A549 (cell line): ENCODE measurements around the gene MAPK9. TPM values are rescaled to one million over a fixed set of nuclear protein-coding genes. Genes with fewer than 3 reads are reported as not detected.
A peak's percentile ranks its signal among the peaks of the same experiment; 100 is the strongest.

Experiments used
- ATAC-seq, 2 experiments: fragments of 200-7000 bp in 1 of 2; fragments of >200 bp in 1 of 2; cut with Nextera tagmentation in 1 of 2; cut with Tn5 transposase in 1 of 2; 3 replicates each; pipeline versions ENCODE4 v1.8.0 to v1.9.1; 2018 to 2020; ENCODE audit warnings: mild to moderate bottlenecking in 1 of 2, moderate library complexity in 1 of 2
- CTCF ChIA-PET: fragments of 300-600 bp; sonication (Branson Sonifier 250); formaldehyde crosslinking; extraction: SDS; loops from one replicate; lab custom pipeline; 2021; ENCODE audit warnings: antibody characterized with exemption, inconsistent platforms; lab: Yijun Ruan, JAX
- POLR2A ChIA-PET: fragments of 350-600 bp; formaldehyde crosslinking; extraction: SDS; loops from one replicate; lab custom pipeline; 2021; ENCODE audit warnings: antibody characterized with exemption, inconsistent platforms; lab: Yijun Ruan, JAX
- DNase-seq, 2 experiments: peaks; one replicate each; pipeline versions ENCODE4 v3.0.0 to v3.0.0-alpha.2; 2011 to 2016; ENCODE audit warnings: low read depth in 1 of 2, low spot score in 1 of 2
- FAIRE-seq: peaks from 2 replicates; lab custom pipeline; 2011; peaks lifted over from hg19 to GRCh38; lab: Jason Lieb, UNC
- H3K27ac ChIP-seq, 2 experiments: fragments of >200 bp; sonication (Bioruptor Twin); formaldehyde crosslinking; 3 replicates each; pipeline ENCODE4 v1.5.1; 2016 to 2017
- H3K4me1 ChIP-seq: fragments of >200 bp; sonication (Bioruptor Twin); formaldehyde crosslinking; 3 replicates; pipeline ENCODE4 v1.6.1; 2016
- H3K4me2 ChIP-seq: fragments of >200 bp; sonication (Bioruptor Twin); formaldehyde crosslinking; 3 replicates; pipeline ENCODE4 v1.6.1; 2016
- H3K4me3 ChIP-seq: fragments of >200 bp; sonication (Bioruptor Twin); formaldehyde crosslinking; 3 replicates; pipeline ENCODE4 v1.5.1; 2016
- H3K9me3 ChIP-seq: fragments of >200 bp; sonication (Bioruptor Twin); formaldehyde crosslinking; 3 replicates; pipeline ENCODE4 v1.6.1; 2016
- CBX2 ChIP-seq: fragments of 200-600 bp; sonication (generic); IDR thresholded peaks from 2 replicates; pipeline ENCODE4 v1.6.1; 2016; ENCODE audit warnings: low read depth, mild to moderate bottlenecking, borderline replicate concordance
- CEBPB ChIP-seq, 2 experiments: fragments of >200 bp in 1 of 2; sonication (Bioruptor Twin) in 1 of 2; formaldehyde crosslinking in 1 of 2; IDR thresholded peaks; 2 replicates each; pipeline ENCODE4 v1.6.1; 2012 to 2016
- EHF ChIP-seq: fragments of 250-450 bp; sonication (Bioruptor Pico); IDR thresholded peaks from 2 replicates; pipeline ENCODE4 v1.5.0; 2020; ENCODE audit warnings: mild to moderate bottlenecking
- FOSB ChIP-seq: fragments of 250-450 bp; sonication (Bioruptor Pico); IDR thresholded peaks from 2 replicates; pipeline ENCODE4 v1.5.0; 2020; ENCODE audit warnings: mild to moderate bottlenecking, moderate library complexity
- FOXS1 ChIP-seq: fragments of 250-450 bp; sonication (Bioruptor Pico); IDR thresholded peaks from 2 replicates; pipeline ENCODE4 v1.5.0; 2020; ENCODE audit warnings: mild to moderate bottlenecking, moderate library complexity
- HOXA7 ChIP-seq: fragments of 250-450 bp; sonication (Bioruptor Pico); IDR thresholded peaks from 2 replicates; pipeline ENCODE4 v1.5.0; 2020; ENCODE audit warnings: mild to moderate bottlenecking, moderate library complexity
- HOXB5 ChIP-seq: fragments of 250-450 bp; sonication (Bioruptor Pico); IDR thresholded peaks from 2 replicates; pipeline ENCODE4 v1.5.0; 2020; ENCODE audit warnings: mild to moderate bottlenecking, moderate library complexity
- KDM5A ChIP-seq: fragments of 200-600 bp; sonication (generic); IDR thresholded peaks from 2 replicates; pipeline ENCODE4 v1.6.1; 2016; ENCODE audit warnings: antibody characterized with exemption, mild to moderate bottlenecking
- MAFK ChIP-seq: fragments of 450-650 bp; IDR thresholded peaks from 2 replicates; pipeline ENCODE4 v1.6.1; 2014; ENCODE audit not compliant: partially characterized antibody
- NFE2L2 ChIP-seq: fragments of 150-350 bp; conservative IDR thresholded peaks from 2 replicates; pipeline ENCODE4 v1.6.1; 2014; ENCODE audit warnings: low read length
- PHF8 ChIP-seq: fragments of 200-600 bp; sonication (generic); IDR thresholded peaks from 2 replicates; pipeline ENCODE4 v1.6.1; 2016; ENCODE audit warnings: low read depth, mild to moderate bottlenecking, antibody characterized with exemption, moderate library complexity, borderline replicate concordance
- POLR2AphosphoS2 ChIP-seq: conservative IDR thresholded peaks from 2 replicates; pipeline ENCODE4 v1.6.1; 2012; ENCODE audit warnings: low read length, improper control_type of control experiment, inconsistent platforms
- RARB ChIP-seq: fragments of 250-450 bp; sonication (Bioruptor Pico); IDR thresholded peaks from 2 replicates; pipeline ENCODE4 v1.8.0; 2021; ENCODE audit warnings: mild to moderate bottlenecking, moderate library complexity
- TFCP2L1 ChIP-seq: fragments of 250-450 bp; sonication (Bioruptor Pico); IDR thresholded peaks from 2 replicates; pipeline ENCODE4 v1.5.0; 2021; ENCODE audit warnings: mild to moderate bottlenecking
- ZSCAN20 ChIP-seq: fragments of 250-450 bp; sonication (Bioruptor Pico); IDR thresholded peaks from 2 replicates; pipeline ENCODE4 v1.8.0; 2022; ENCODE audit warnings: mild to moderate bottlenecking, moderate library complexity
- WGBS: methylation state at CpG from one replicate; pipeline ENCODE4 v1.1.6; 2017; ENCODE audit errors: missing lambda C conversion rate; 5-methylcytosine and 5-hydroxymethylcytosine counted together
- polyA plus RNA-seq, 4 experiments: library from polyadenylated mRNA; depleted of rRNA in 3 of 4; stranded (reverse); fragments of >200 nt; fragmentation: RNase III in 1 of 4; extraction: RNeasy Plus Mini Kit Qiagen cat#74134 plus additional on column Dnase treatment in 1 of 4; gene quantifications; 2 replicates in 3 of 4; 3 replicates in 1 of 4; pipeline ENCODE4 v1.2.3, GENCODE V29; 2011 to 2017
- TF ChIP-seq, protein P1 (sequence below): fragments of >200 bp; sonication (Bioruptor Twin); formaldehyde crosslinking; IDR thresholded peaks from 2 replicates; pipeline ENCODE4 v1.6.1; 2016
- TF ChIP-seq, protein P2 (sequence below): fragments of >200 bp; sonication (Bioruptor Twin); formaldehyde crosslinking; IDR thresholded peaks from 3 replicates; pipeline ENCODE4 v1.5.1; 2016

MAPK9 gene
- polyA plus RNA-seq, 2 of the 4 experiments (the other 2 are of a cell fraction), result 36.6 to 66.9 TPM

DNA sequence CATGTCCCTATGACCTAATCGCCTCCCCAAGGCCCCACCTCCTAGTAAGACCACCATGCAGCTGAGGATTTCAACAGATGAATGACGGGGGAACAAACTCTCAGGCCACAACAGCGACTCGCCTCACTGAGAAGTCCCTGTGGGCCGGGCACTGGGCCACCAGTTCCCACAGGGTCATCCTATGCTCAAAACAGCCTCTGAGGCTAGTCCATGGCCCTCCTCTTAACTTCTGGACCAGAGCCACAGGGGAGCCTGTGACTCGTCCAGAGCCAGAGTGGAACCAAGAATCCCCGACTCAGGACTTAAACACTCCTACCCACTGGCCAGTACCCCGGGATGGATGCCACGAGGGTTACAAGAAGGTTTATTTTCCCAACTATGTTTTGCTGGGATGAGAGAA, 49.0 kb upstream of the MAPK9 start:
- ChIA-PET POLR2A (no interaction called here), CTCF (interaction anchor here (1.0 to 5.4 kb wide), 4 partner anchors 9 to 24 kb away, joined by 3 to 45 read pairs (median 4); no protein-coding TSS in a partner anchor)
- ATAC-seq (no peak; a peak in 1 of 6 replicates), FAIRE-seq (no peak), DNase-seq (no peak)
- TF ChIP-seq FOXS1 (no peak), HOXA7 (no peak), RARB (CRISPR knock-in tag) (no peak), MAFK (peak; percentile 31), POLR2AphosphoS2 (no peak), EHF (CRISPR knock-in tag) (no peak)
- H3K9me3 ChIP-seq, result no peaks in the 10 kb centered on the region
- no peak overlapping the region for H3K4me2 ChIP-seq
- peaks cover 35% of the 10 kb centered on the region for H3K4me1 ChIP-seq
- peak overlapping the region in 1 of 2 experiments; percentile 57; a peak in 3 of 6 replicates for H3K27ac ChIP-seq
- 80% methylated on average over 9 of the region's 9 CpGs for WGBS
- H3K4me3 ChIP-seq, result no peak overlapping the region

DNA sequence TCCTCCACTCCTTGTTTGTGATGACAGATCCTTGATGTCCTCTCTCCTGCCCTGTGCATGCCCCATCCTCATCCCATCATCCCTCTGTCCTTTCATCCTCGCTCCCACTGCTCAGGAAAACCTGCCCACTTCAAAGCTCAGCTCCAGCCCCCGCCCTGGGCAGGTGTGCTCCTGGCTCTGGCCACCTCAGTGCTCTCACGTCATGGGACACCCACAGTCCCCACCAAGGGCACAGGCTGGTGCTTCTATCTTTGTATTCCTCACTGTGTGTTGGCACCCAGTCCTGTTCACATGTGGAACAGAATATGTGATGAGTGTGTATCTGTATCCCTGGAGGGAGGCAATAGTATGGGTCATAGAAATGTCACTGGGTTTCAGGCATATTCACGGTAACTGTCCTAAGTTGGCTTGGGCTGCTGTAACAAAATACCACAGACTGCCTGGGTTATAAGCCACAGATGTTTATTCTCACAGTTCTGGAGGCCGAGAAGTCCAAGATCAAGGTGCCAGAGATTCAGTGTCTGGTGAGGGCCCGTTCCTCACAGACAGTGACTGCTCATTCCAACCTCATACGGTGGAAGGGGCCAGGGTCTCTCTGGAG, 47.8 kb upstream of the MAPK9 start:
- ChIA-PET POLR2A (no interaction called here), CTCF (interaction anchor here (1.1 to 5.4 kb wide), 4 partner anchors 11 to 46 kb away, joined by 3 to 45 read pairs (median 7); no protein-coding TSS in a partner anchor)
- ATAC-seq, result no peak
- no peak overlapping the region for H3K4me3 ChIP-seq
- WGBS, result 91% methylated on average over 7 of the region's 7 CpGs
- H3K9me3 ChIP-seq, result no peaks in the 10 kb centered on the region
- no peak for FAIRE-seq
- peak overlapping the region in 1 of 2 experiments; percentile 20; a peak in 1 of 6 replicates for H3K27ac ChIP-seq
- peaks cover 34% of the 10 kb centered on the region for H3K4me1 ChIP-seq
- no peak overlapping the region for H3K4me2 ChIP-seq
- TF ChIP-seq CBX2, result no peak
- no peak for DNase-seq

DNA sequence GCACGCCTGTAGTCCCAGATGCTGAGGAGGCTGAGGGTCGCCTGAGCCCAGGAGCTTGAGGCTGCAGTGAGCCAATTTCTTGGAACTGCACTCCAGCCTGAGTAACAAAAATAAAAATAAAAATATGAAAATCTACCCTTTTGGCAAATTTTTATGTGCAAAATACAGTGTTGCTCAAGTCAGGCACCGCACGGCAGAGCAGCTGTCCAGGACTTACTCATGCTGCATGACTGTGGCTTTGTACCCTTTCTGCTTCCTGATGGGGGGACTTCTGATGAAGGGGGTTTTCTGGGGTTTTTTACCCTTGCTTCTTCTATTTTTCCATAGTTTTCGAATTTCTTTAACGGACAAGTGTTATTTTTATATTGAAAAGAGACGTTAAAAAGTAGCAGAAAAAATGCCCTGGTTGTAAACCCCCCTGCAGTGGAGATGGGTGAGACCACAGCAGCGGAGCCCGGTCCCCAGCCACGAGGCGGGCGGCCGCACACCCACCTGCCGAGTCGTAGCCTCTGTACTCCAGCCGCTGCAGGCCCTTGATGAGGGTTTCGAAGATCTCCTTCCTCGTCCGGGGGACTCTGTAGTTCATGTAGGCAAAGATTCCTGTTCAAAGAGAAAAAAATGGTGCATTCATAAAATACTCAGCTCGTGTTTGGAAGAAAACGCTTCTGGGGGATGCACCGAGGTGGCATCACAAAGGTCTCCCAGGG, 46.3 kb upstream of the MAPK9 start:
- no peak overlapping the region for H3K4me2 ChIP-seq
- POLR2A ChIA-PET, result no interaction called here
- no peak for FAIRE-seq

More for the DNA sequence above, 46.3 kb upstream of the MAPK9 start:
- ATAC-seq (no peak), DNase-seq (no peak)
- no peak overlapping the region for H3K4me3 ChIP-seq
- CTCF ChIA-PET, result interaction anchor here (1.0 to 11.1 kb wide), 8 partner anchors 9 to 131 kb away, joined by 3 to 181 read pairs (median 10); no protein-coding TSS in a partner anchor
- H3K9me3 ChIP-seq, result no peaks in the 10 kb centered on the region
- H3K4me1 ChIP-seq, result peaks cover 34% of the 10 kb centered on the region
- no peak for TF ChIP-seq NFE2L2
- TF ChIP-seq, protein P1, sequence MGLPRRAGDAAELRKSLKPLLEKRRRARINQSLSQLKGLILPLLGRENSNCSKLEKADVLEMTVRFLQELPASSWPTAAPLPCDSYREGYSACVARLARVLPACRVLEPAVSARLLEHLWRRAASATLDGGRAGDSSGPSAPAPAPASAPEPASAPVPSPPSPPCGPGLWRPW, result no peak
- TF ChIP-seq TFCP2L1, result no peak
- TF ChIP-seq FOSB (CRISPR knock-in tag), result no peak
- TF ChIP-seq CEBPB (IDR thresholded peaks at IDR 0.05), result no peak
- no peak for TF ChIP-seq PHF8
- TF ChIP-seq HOXB5 (CRISPR knock-in tag), result no peak
- TF ChIP-seq, protein P2, sequence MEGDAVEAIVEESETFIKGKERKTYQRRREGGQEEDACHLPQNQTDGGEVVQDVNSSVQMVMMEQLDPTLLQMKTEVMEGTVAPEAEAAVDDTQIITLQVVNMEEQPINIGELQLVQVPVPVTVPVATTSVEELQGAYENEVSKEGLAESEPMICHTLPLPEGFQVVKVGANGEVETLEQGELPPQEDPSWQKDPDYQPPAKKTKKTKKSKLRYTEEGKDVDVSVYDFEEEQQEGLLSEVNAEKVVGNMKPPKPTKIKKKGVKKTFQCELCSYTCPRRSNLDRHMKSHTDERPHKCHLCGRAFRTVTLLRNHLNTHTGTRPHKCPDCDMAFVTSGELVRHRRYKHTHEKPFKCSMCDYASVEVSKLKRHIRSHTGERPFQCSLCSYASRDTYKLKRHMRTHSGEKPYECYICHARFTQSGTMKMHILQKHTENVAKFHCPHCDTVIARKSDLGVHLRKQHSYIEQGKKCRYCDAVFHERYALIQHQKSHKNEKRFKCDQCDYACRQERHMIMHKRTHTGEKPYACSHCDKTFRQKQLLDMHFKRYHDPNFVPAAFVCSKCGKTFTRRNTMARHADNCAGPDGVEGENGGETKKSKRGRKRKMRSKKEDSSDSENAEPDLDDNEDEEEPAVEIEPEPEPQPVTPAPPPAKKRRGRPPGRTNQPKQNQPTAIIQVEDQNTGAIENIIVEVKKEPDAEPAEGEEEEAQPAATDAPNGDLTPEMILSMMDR, result no peak
- TF ChIP-seq FOXS1, result no peak
- no peak for TF ChIP-seq KDM5A
- no peak for TF ChIP-seq ZSCAN20 (CRISPR knock-in tag)
- H3K27ac ChIP-seq, result no peak overlapping the region
- WGBS, result 89% methylated on average over 22 of the region's 22 CpGs
